Measurements from ENCODE around the gene DGKD.

- TF ChIP-seq CREB5 (CRISPR knock-in tag; IDR thresholded peaks at IDR 0.05; ENCODE audit: low read depth) (no peak; the same call in 1 of the 2 replicates), PPARA (CRISPR knock-in tag; IDR thresholded peaks at IDR 0.05; ENCODE audit: borderline replicate concordance) (no peak), ARNTL (CRISPR knock-in tag; IDR thresholded peaks at IDR 0.05; ENCODE audit: borderline replicate concordance, low read depth) (no peak)
Observed at GRCh38 chr2:233358947-233359346, 4.7 kb downstream of the DGKD start.

All from SK-N-SH treated with all-trans-retinoic acid at 6 μM for 48 hours (cell line).